ENCODE measurements around the gene ZW10. TPM values are rescaled to one million over a fixed set of nuclear protein-coding genes. Genes with fewer than 3 reads are reported as not detected.

The ZW10 gene
- polyA plus RNA-seq, 1 donor from 2014 or later = 20.8 TPM

DNA sequence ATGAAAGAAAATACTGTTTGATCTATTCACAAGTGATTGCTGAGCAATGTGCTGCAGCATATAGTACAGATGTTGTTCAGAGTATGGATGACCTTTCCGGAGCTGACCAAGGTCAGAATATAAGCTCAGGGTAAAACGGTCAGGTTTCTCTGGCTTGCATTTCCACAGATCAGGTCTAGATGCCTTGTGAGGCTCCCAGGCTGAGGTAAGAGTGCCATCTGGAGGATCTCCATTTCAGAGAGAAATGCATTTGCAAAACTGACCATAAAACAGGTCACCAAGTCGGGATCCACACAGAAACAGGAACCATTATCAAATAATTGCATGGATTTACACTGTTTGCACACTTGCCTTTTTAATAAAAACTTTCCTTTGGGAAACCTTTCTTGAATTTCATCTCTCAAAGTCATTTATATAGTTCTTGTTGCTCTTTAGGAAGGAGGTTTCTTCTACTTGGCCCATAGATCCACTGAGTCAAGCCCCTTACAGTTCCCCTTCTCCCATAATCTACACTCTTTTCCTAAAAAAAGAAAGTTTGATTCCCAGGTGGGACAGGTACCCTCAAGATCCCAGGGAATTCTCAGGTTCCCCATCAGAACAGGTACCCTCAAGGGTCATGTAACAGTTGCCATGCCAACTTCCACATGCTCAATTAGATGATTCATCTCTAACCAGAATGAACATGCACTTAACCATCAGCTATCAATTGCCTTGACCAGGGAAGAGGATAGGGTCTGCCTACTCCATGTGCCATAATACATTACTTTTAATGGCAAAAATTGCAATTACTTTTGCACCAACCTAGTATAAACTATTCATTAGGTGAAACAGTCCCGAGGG is 42.4 kb downstream of the ZW10 start:
- H3K36me3 ChIP-seq (ENCODE audit: insufficient read depth, low read length) = no peaks in the 10 kb centered on the region
- H3F3A ChIP-seq (ENCODE audit: insufficient read depth, low read length, poor library complexity, severe bottlenecking) = no peaks in the 10 kb centered on the region
- no peak overlapping the region for H3K27ac ChIP-seq (ENCODE audit: low read length)
- H3K4me2 ChIP-seq (ENCODE audit: low read length) = no peak overlapping the region
- no peak overlapping the region for H3K4me3 ChIP-seq (ENCODE audit: low read length)
- no peak overlapping the region for H2AFZ ChIP-seq (ENCODE audit: low read depth, low read length)
- TF ChIP-seq SMC3 (conservative IDR thresholded peaks at IDR 0.05; ENCODE audit: poor library complexity) = peak; percentile 99
- TF ChIP-seq RAD21 (conservative IDR thresholded peaks at IDR 0.05) = peak; percentile 97
- TF ChIP-seq POLR2AphosphoS5 (IDR thresholded peaks at IDR 0.05) = no peak
- no peak for TF ChIP-seq TAF1 (IDR thresholded peaks at IDR 0.05; ENCODE audit: low read depth)
- no peak for TF ChIP-seq EP300 (conservative IDR thresholded peaks at IDR 0.05; ENCODE audit: poor library complexity, severe bottlenecking)
- no peak for TF ChIP-seq MXI1 (conservative IDR thresholded peaks at IDR 0.05; ENCODE audit: poor library complexity, severe bottlenecking)
- TF ChIP-seq CTCF (IDR thresholded peaks at IDR 0.05; ENCODE audit: poor library complexity, severe bottlenecking) = peak; percentile 91
- no peaks in the 10 kb centered on the region for H3K9me3 ChIP-seq (ENCODE audit: low read length)
- H3K79me2 ChIP-seq (replicated peaks; ENCODE audit: insufficient read depth, low read length) = no peaks in the 10 kb centered on the region
- no peaks in the 10 kb centered on the region for H4K20me1 ChIP-seq (ENCODE audit: insufficient read depth)
- H3K27me3 ChIP-seq (ENCODE audit: insufficient read depth, low read depth, low read length) = no peaks in the 10 kb centered on the region
- no peaks in the 10 kb centered on the region for H3K9me2 ChIP-seq (ENCODE audit: insufficient read depth, low read length)
- no peak overlapping the region for H3K9ac ChIP-seq (ENCODE audit: low read length)

DNA sequence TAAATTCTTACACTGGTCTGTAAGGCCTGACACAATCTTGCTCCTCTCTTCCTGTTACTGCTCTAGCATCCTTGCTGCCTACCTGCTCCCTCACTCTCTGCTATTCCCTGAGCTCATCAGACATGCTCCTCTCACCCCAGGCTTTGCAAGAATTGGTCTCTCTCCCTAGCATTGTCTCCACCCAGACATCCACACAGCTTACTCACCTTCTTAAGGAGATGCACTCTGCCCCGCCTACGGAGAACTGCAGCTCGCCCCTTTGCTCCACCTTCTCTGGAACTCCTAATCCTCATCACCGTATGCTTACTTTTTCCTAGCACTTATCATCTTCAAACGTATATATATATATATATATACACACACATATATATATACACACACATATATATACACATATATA is 44.0 kb downstream of the ZW10 start:
- no peak overlapping the region for H3K4me2 ChIP-seq (ENCODE audit: low read length)
- H3K79me2 ChIP-seq (replicated peaks; ENCODE audit: insufficient read depth, low read length) = no peaks in the 10 kb centered on the region
- no peaks in the 10 kb centered on the region for H3K9me2 ChIP-seq (ENCODE audit: insufficient read depth, low read length)
- no peak overlapping the region for H3K27ac ChIP-seq (ENCODE audit: low read length)
- no peaks in the 10 kb centered on the region for H3K9me3 ChIP-seq (ENCODE audit: low read length)
- no peaks in the 10 kb centered on the region for H3F3A ChIP-seq (ENCODE audit: insufficient read depth, low read length, poor library complexity, severe bottlenecking)
- H3K27me3 ChIP-seq (ENCODE audit: insufficient read depth, low read depth, low read length) = no peaks in the 10 kb centered on the region
- no peaks in the 10 kb centered on the region for H3K36me3 ChIP-seq (ENCODE audit: insufficient read depth, low read length)
- H3K4me3 ChIP-seq (ENCODE audit: low read length) = no peak overlapping the region
- H2AFZ ChIP-seq (ENCODE audit: low read depth, low read length) = no peak overlapping the region
- no peaks in the 10 kb centered on the region for H4K20me1 ChIP-seq (ENCODE audit: insufficient read depth)
- H3K9ac ChIP-seq (ENCODE audit: low read length) = no peak overlapping the region
- TF ChIP-seq POLR2AphosphoS5 (IDR thresholded peaks at IDR 0.05) (no peak), RAD21 (conservative IDR thresholded peaks at IDR 0.05) (no peak), SMC3 (conservative IDR thresholded peaks at IDR 0.05; ENCODE audit: poor library complexity) (no peak), TAF1 (IDR thresholded peaks at IDR 0.05; ENCODE audit: low read depth) (no peak)

GRCh38 chr11:113728814-113729213 is 44.7 kb downstream of the ZW10 start:
- H3K4me2 ChIP-seq (ENCODE audit: low read length) = no peak overlapping the region
- H3K27me3 ChIP-seq (ENCODE audit: insufficient read depth, low read depth, low read length) = no peaks in the 10 kb centered on the region
- H3F3A ChIP-seq (ENCODE audit: insufficient read depth, low read length, poor library complexity, severe bottlenecking) = no peaks in the 10 kb centered on the region
- TF ChIP-seq EZH2 (IDR thresholded peaks at IDR 0.05; ENCODE audit: borderline replicate concordance, insufficient read depth, low read length, poor library complexity, severe bottlenecking) (no peak), RAD21 (conservative IDR thresholded peaks at IDR 0.05) (no peak), SMC3 (conservative IDR thresholded peaks at IDR 0.05; ENCODE audit: poor library complexity) (no peak), EP300 (conservative IDR thresholded peaks at IDR 0.05; ENCODE audit: poor library complexity, severe bottlenecking) (no peak), POLR2AphosphoS5 (IDR thresholded peaks at IDR 0.05) (no peak), TAF1 (IDR thresholded peaks at IDR 0.05; ENCODE audit: low read depth) (no peak), MXI1 (conservative IDR thresholded peaks at IDR 0.05; ENCODE audit: poor library complexity, severe bottlenecking) (no peak), CTCF (IDR thresholded peaks at IDR 0.05; ENCODE audit: poor library complexity, severe bottlenecking) (no peak)
- TF ChIP-seq, protein P1, sequence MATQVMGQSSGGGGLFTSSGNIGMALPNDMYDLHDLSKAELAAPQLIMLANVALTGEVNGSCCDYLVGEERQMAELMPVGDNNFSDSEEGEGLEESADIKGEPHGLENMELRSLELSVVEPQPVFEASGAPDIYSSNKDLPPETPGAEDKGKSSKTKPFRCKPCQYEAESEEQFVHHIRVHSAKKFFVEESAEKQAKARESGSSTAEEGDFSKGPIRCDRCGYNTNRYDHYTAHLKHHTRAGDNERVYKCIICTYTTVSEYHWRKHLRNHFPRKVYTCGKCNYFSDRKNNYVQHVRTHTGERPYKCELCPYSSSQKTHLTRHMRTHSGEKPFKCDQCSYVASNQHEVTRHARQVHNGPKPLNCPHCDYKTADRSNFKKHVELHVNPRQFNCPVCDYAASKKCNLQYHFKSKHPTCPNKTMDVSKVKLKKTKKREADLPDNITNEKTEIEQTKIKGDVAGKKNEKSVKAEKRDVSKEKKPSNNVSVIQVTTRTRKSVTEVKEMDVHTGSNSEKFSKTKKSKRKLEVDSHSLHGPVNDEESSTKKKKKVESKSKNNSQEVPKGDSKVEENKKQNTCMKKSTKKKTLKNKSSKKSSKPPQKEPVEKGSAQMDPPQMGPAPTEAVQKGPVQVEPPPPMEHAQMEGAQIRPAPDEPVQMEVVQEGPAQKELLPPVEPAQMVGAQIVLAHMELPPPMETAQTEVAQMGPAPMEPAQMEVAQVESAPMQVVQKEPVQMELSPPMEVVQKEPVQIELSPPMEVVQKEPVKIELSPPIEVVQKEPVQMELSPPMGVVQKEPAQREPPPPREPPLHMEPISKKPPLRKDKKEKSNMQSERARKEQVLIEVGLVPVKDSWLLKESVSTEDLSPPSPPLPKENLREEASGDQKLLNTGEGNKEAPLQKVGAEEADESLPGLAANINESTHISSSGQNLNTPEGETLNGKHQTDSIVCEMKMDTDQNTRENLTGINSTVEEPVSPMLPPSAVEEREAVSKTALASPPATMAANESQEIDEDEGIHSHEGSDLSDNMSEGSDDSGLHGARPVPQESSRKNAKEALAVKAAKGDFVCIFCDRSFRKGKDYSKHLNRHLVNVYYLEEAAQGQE (IDR thresholded peaks at IDR 0.05; ENCODE audit: borderline replicate concordance) = no peak
- no peak overlapping the region for H2AFZ ChIP-seq (ENCODE audit: low read depth, low read length)
- H3K9me2 ChIP-seq (ENCODE audit: insufficient read depth, low read length) = no peaks in the 10 kb centered on the region
- no peaks in the 10 kb centered on the region for H3K36me3 ChIP-seq (ENCODE audit: insufficient read depth, low read length)
- no peak overlapping the region for H3K4me3 ChIP-seq (ENCODE audit: low read length)
- H3K9ac ChIP-seq (ENCODE audit: low read length) = no peak overlapping the region
- no peak overlapping the region for H3K27ac ChIP-seq (ENCODE audit: low read length)
- no peaks in the 10 kb centered on the region for H3K79me2 ChIP-seq (replicated peaks; ENCODE audit: insufficient read depth, low read length)
- no peaks in the 10 kb centered on the region for H3K9me3 ChIP-seq (ENCODE audit: low read length)
- no peaks in the 10 kb centered on the region for H4K20me1 ChIP-seq (ENCODE audit: insufficient read depth)
